GM23248 (cell line): ENCODE results near the gene CD63. TPM values are rescaled to one million over a fixed set of nuclear protein-coding genes. Genes with fewer than 3 reads are reported as not detected.
A peak's percentile ranks its signal among the peaks of the same experiment; 100 is the strongest.

Source experiments
- DNase-seq: peaks from one replicate; pipeline ENCODE4 v3.0.0-alpha.2; 2015
- H2AFZ ChIP-seq: fragments of 200-600 bp; sonication (generic); 2 replicates; pipeline ENCODE4 v1.6.1; 2016; ENCODE audit warnings: antibody characterized with exemption
- H3F3A ChIP-seq: fragments of 200-600 bp; sonication (generic); 2 replicates; pipeline ENCODE4 v1.6.1; 2016; ENCODE audit warnings: mild to moderate bottlenecking, antibody characterized with exemption, mixed run types; ENCODE audit not compliant: insufficient read depth
- H3K27ac ChIP-seq: fragments of 200-600 bp; sonication (generic); 2 replicates; pipeline ENCODE4 v1.5.1; 2016; ENCODE audit warnings: mild to moderate bottlenecking
- H3K27me3 ChIP-seq: fragments of 200-600 bp; sonication (generic); replicated peaks from 2 replicates; pipeline ENCODE4 v1.6.1; 2016; ENCODE audit warnings: mild to moderate bottlenecking; ENCODE audit not compliant: insufficient read depth
- H3K36me3 ChIP-seq: fragments of 200-600 bp; sonication (generic); 2 replicates; pipeline ENCODE4 v1.6.1; 2016; ENCODE audit warnings: low read depth, mild to moderate bottlenecking
- H3K4me1 ChIP-seq: fragments of 200-600 bp; sonication (generic); 2 replicates; pipeline ENCODE4 v1.6.1; 2016; ENCODE audit warnings: mild to moderate bottlenecking; ENCODE audit not compliant: insufficient read depth
- H3K4me2 ChIP-seq: fragments of 200-600 bp; sonication (generic); one replicate; pipeline ENCODE4 v1.6.1; 2016; ENCODE audit warnings: mild to moderate bottlenecking; ENCODE audit not compliant: unreplicated experiment
- H3K4me3 ChIP-seq: fragments of 200-600 bp; sonication (generic); 2 replicates; pipeline ENCODE4 v1.5.1; 2016; ENCODE audit warnings: mild to moderate bottlenecking
- H3K79me2 ChIP-seq: fragments of 200-600 bp; sonication (generic); 2 replicates; pipeline ENCODE4 v1.6.1; 2016; ENCODE audit warnings: mild to moderate bottlenecking; ENCODE audit not compliant: insufficient read depth
- H3K9ac ChIP-seq: fragments of 200-600 bp; sonication (generic); 2 replicates; pipeline ENCODE4 v1.6.1; 2016; ENCODE audit warnings: mild to moderate bottlenecking
- H3K9me2 ChIP-seq: fragments of 200-600 bp; sonication (generic); 2 replicates; pipeline ENCODE4 v1.6.1; 2016; ENCODE audit warnings: mixed run types, mild to moderate bottlenecking, moderate library complexity; ENCODE audit not compliant: insufficient read depth
- H3K9me3 ChIP-seq: fragments of 200-600 bp; sonication (generic); one replicate; pipeline ENCODE4 v1.6.1; 2017; ENCODE audit warnings: low read depth
- H4K20me1 ChIP-seq: fragments of 200-600 bp; sonication (generic); 2 replicates; pipeline ENCODE4 v1.6.0; 2016; ENCODE audit not compliant: insufficient read depth
- EZH2 ChIP-seq: fragments of 200-600 bp; sonication (generic); IDR thresholded peaks from 2 replicates; pipeline ENCODE4 v1.6.1; 2018; ENCODE audit warnings: antibody characterized with exemption, mild to moderate bottlenecking; ENCODE audit not compliant: insufficient read depth, poor library complexity, severe bottlenecking
- EZH2phosphoT487 ChIP-seq: fragments of 200-600 bp; sonication (generic); IDR thresholded peaks from 2 replicates; pipeline ENCODE4 v1.6.1; 2018; ENCODE audit warnings: antibody characterized with exemption, moderate library complexity, mild to moderate bottlenecking, low read depth; ENCODE audit not compliant: insufficient read depth
- WGBS, 2 experiments: methylation state at CpG; one replicate each; pipeline ENCODE4 v1.1.6; 2015 to 2017; ENCODE audit warnings: low lambda C conversion rate in 2 of 2, low coverage in 1 of 2; ENCODE audit errors: missing lambda C conversion rate in 2 of 2; 5-methylcytosine and 5-hydroxymethylcytosine counted together
- in situ Hi-C: fragments of 300-500 bp; cut with MboI; formaldehyde crosslinking; loops from 2 replicates; pipeline ENCODE4 v1.15.0; 2020
- polyA plus RNA-seq: library from polyadenylated mRNA; unstranded; fragments of >200 nt; fragmentation: Nextera tagmentation; extraction: Ambion mirVana; gene quantifications from 2 replicates; pipeline ENCODE4 v1.2.1, GENCODE V29; 2016
- total RNA-seq: library from RNA; depleted of rRNA; stranded (reverse); fragments of >200 nt; shearing (Covaris generic); gene quantifications from 2 replicates; pipeline ENCODE4 v1.2.3, GENCODE V29; 2014

The CD63 gene
- total and polyA plus RNA-seq, 2 experiments from 2014 or later, result 1,535 to 3,562 TPM

GRCh38 chr12:55755246-55755645 lies 26.4 kb upstream of the CD63 start:
- no peaks in the 10 kb centered on the region for H3K27me3 ChIP-seq
- H3K4me2 ChIP-seq, result no peak overlapping the region
- WGBS, 2 experiments, result 95 to 100% methylated on average over 2 of the region's 2 CpGs

GRCh38 chr12:55748230-55748993 lies 19.6 kb upstream of the CD63 start:
- in situ Hi-C loops, result no loop called here
- Histone ChIP-seq H3K79me2 (0 out of 2 replicates have a peak, but pooled peaks cover 3% of the 10 kb centered on the region), H3K27me3 (no peaks in the 10 kb centered on the region), H3K9me2 (no peaks in the 10 kb centered on the region), H2AFZ (no peak overlapping the region), H3K27ac (no peak overlapping the region), H3K4me3 (no peak overlapping the region), H4K20me1 (no peaks in the 10 kb centered on the region), H3K36me3 (peaks cover 11% of the 10 kb centered on the region; the same call in 1 of the 2 replicates), H3K9me3 (no peaks in the 10 kb centered on the region), H3K4me1 (peaks cover 27% of the 10 kb centered on the region), H3K9ac (no peak overlapping the region), H3F3A (peaks cover 26% of the 10 kb centered on the region), H3K4me2 (no peak overlapping the region)
- WGBS, 2 experiments, result 89 to 90% methylated on average over 17 to 18 of the region's 18 CpGs
- TF ChIP-seq EZH2phosphoT487 (no peak), EZH2 (no peak)
- DNase-seq, result no peak

More at GRCh38 chr12:55755246-55755645, 26.4 kb upstream of the CD63 start:
- Histone ChIP-seq H3K9me2 (no peaks in the 10 kb centered on the region), H3K4me3 (no peak overlapping the region), H2AFZ (no peak overlapping the region), H3K9ac (no peak overlapping the region), H4K20me1 (no peaks in the 10 kb centered on the region), H3K36me3 (peaks cover 52% of the 10 kb centered on the region), H3F3A (peaks cover 9% of the 10 kb centered on the region; the same call in 1 of the 2 replicates), H3K27ac (no peak overlapping the region), H3K9me3 (no peaks in the 10 kb centered on the region), H3K4me1 (no peaks in the 10 kb centered on the region), H3K79me2 (peaks cover 4% of the 10 kb centered on the region; the same call in 1 of the 2 replicates)
- no peak for TF ChIP-seq EZH2
- TF ChIP-seq EZH2phosphoT487, result no peak
- DNase-seq, result no peak
- in situ Hi-C loops, result no loop called here

GRCh38 chr12:55746913-55747231 lies 18.1 kb upstream of the CD63 start:
- Histone ChIP-seq H3K36me3 (no peaks in the 10 kb centered on the region), H3K27ac (0 out of 2 replicates have a peak overlapping the region, but pooled peaks have one; percentile 21), H3K4me2 (no peak overlapping the region), H3K27me3 (no peaks in the 10 kb centered on the region), H2AFZ (no peak overlapping the region), H3K9me3 (no peaks in the 10 kb centered on the region), H3F3A (peaks cover 26% of the 10 kb centered on the region), H3K4me3 (no peak overlapping the region), H3K9ac (no peak overlapping the region), H3K9me2 (no peaks in the 10 kb centered on the region), H3K79me2 (0 out of 2 replicates have a peak, but pooled peaks cover 3% of the 10 kb centered on the region), H3K4me1 (peaks cover 31% of the 10 kb centered on the region), H4K20me1 (no peaks in the 10 kb centered on the region)
- in situ Hi-C loops, result no loop called here
- no peak for DNase-seq
- TF ChIP-seq EZH2phosphoT487 (no peak), EZH2 (no peak)

GRCh38 chr12:55746174-55746912 lies 17.5 kb upstream of the CD63 start:
- Histone ChIP-seq H4K20me1 (no peaks in the 10 kb centered on the region), H3K9me2 (no peaks in the 10 kb centered on the region), H3K4me3 (no peak overlapping the region), H3K9me3 (no peaks in the 10 kb centered on the region), H3F3A (peaks cover 26% of the 10 kb centered on the region), H3K36me3 (no peaks in the 10 kb centered on the region), H3K79me2 (0 out of 2 replicates have a peak, but pooled peaks cover 3% of the 10 kb centered on the region), H3K4me1 (peaks cover 31% of the 10 kb centered on the region), H2AFZ (no peak overlapping the region), H3K9ac (no peak overlapping the region), H3K27ac (peak overlapping the region; percentile 21; the same call in 1 of the 2 replicates), H3K4me2 (no peak overlapping the region), H3K27me3 (no peaks in the 10 kb centered on the region)
- 38 to 50% methylated on average over 3 of the region's 3 CpGs for WGBS, 2 experiments
- in situ Hi-C loops, result no loop called here
- TF ChIP-seq EZH2, result no peak
- TF ChIP-seq EZH2phosphoT487, result no peak
- peak; percentile 53 for DNase-seq
